ENCODE results near the gene SUN5.

GRCh38 chr20:33022289-33022688 is 18.1 kb upstream of the SUN5 start:
- TF ChIP-seq CTCF (IDR thresholded peaks at IDR 0.05) (no peak), POLR2A (IDR thresholded peaks at IDR 0.05) (no peak)
